NCI-H2227 (cell line): Measurements from ENCODE around the gene ERC2.

ENCODE experiments used
- DNase-seq: peaks from one replicate; lab custom pipeline; 2025; ENCODE audit not compliant: unreplicated experiment; lab: John Stamatoyannopoulos, UW

Gene ERC2

DNA sequence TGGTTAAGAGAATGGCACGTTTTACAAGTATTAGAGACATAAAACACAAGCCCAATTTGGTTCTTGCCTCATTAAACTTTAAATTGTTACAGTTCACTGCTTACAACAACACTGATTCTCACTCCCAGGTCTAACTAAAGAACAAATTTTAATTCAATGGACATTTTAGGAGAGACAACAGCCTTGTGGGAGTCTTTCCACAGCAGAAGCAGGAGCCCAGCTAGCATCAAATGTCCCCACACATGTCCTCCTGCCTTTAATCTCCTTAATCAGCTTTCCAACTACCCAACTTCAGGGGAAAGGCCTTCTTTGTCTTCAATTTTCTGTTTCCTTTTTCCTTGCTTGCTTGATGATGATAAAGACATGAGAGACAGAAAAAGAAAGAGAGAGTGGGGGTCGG, 693.4 kb downstream of the ERC2 start:
- no peak for DNase-seq

DNA sequence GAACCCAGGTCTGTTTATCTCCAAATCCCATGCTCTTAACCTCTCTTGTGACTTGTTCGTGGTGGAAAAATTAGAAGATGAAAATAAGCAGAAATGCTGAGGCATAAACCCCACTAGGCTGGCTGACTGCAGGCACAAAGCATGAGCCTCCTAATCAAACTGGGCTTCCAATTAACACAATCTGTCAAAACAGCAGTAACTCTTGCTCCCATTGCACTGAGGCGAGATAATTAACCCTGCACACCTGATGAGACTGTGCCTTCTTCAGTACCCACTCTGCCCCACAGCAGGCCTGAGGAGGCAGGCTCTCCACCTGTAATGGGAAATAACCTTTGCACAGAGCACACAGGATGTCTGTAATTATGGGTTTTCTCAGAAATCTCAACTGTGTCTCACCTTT, 696.8 kb downstream of the ERC2 start:
- no peak for DNase-seq

DNA sequence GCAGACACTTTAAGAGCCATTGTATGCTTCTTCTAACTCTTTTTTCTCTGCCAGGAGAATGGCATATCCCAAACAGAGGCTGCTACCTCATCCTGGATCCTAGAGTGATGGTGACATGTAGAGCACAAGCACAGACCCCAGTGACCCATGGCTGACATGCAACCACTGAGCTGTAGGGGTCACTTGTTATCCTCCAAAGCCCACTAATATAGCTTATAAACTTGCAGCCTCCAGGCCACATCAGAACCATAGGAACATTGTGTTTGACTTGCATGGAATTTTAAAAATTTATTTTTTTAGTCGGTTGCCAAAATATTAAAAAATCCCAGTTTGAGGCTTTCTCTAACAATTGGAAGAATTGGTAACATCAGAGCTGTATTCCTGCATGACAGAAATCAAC, 698.2 kb downstream of the ERC2 start:
- DNase-seq = no peak

DNA sequence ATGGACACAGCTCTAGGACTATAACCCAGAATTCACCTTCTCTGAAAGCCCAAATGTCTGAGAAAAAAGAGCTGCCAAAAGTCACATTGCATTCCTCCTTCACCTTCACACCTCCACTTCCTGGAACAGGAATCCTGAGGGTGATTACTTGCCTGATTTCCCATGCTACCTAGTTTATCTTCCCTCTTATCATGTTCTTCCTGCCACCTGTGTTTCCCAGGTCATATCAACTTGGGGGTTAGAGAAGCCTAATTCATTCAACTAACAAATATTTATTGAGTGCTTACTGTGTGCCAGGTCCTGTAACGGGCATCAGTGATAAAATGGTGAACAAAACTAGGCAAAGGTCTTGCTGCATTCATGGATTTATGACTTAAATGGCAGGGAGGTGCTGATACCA, 701.5 kb downstream of the ERC2 start:
- DNase-seq = no peak

DNA sequence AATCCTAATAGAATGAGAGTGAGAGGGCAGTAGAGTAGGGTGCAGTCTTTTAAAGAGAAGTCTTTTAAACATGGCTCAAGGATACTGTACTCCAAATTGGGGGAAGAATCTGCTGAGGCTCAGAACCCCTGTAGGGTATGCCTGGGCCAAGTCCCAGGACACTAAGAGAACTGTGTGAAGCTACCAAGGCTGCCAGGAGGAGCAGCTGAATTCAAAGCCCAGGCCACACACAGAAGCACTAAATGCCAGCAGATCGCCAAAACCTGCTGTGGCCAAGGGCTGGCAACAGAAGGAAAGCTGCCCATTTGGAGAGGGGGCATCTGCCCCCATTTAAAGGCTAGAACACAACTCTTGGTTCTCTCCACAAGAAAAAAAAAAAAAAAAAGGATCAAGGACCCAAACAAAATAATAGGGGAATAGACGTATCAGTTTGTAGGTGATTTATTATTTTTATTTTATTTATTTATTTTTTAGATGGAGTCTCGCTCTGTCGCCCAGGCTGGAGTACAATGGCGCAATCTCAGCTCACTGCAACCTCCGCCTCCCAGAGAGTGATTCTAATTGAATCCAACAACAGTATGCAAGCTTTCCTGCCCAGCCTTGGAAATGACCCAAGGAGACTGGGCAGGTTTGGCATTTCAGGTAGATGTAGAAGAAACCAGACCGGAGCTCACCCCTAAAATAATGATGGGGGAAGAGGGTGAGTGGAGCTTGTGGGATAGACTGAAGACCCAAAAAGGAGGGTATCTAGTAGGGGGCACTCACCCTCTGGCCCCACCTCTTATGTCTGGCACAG, 702.2 kb downstream of the ERC2 start:
- no peak for DNase-seq

DNA sequence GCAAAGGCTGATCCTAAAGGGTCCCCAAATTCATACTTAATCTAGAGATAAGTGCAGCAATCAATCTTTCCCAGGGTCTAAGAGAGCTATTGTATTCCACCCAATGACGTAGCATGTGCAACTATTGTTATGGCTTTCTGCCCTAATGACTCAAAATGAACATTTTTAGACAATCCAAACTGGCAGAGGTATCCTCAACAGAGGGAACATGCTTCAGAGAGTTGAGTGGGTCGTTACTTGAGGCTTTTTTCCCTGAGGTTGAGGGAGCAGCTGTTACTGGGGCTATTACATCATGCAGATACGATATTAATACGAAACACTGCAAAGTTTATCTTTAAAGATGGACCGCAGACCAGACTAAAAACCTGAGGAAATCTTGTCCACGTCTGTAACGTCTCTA, 702.9 kb downstream of the ERC2 start:
- no peak for DNase-seq

DNA sequence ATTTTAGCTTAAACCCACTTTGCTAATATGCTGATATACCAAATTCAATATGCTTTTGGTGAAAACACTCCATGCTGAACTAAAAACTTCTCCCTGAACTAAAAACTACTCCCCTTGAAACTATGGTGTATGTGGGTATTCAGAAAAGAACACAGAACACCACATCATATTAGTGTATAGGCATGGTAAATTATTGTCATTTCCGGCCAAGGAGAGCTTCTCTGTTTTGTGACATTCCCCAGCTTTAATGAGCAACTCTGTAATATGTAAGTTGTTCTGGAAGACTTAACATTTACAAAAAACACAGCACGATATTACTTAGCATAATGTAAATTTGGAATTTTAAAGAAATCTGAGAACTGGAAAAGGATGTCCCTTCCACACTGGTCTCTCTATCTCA, 711.3 kb downstream of the ERC2 start:
- DNase-seq = no peak

DNA sequence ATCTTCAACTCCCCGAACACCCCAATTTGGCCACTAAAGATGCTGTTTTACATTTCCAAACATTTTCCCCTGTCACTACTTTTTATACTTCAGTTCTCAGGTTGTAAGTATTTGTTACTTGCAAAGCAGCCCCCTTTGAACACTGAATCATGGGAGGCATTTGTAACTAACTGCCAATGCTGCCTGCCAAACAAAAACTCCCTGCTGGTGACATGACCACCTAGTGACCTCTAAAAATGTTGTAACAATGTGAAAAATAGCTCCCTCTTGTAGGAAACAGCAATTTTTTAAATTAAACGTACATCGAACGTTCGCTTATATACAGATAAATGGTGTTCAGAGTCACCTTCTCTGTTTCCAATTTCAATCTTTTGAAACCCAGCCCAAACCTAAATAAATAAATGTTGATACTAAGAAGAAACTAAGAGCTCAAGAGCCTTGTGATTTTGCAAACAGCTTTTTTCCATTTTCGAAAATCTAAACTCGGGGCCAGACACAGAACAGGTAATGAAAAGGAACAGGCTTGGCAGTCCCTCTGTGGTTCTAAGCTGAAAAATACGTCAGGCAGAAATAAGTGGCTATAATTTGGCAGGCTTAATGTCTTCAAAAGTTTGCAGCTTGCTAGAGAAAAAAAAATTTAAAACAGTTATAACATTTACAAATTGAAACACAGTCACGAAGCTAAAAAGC, 712.6 kb downstream of the ERC2 start:
- DNase-seq = peak; percentile 16

DNA sequence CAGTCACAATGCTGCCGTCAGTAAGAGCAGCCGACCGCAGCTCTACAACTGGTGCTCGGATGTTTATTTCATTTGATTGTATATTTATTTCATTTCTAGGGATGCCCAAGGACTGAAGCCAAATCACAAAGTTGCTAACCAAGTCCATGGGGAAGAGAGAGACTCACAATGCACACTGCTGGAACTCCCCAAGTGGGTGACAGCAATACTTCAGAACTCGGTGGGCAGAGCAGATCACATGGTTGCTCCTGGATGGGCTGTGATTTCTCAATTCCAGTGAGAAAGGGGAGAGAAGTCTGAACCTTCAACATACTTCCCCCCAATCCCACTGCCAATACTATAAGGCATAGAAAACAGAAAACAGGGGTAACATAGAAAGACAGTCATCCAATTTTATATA, 715.4 kb downstream of the ERC2 start:
- DNase-seq = no peak

- no peak for DNase-seq
Observed at GRCh38 chr3:55751730-55752129, 716.5 kb downstream of the ERC2 start.

DNA sequence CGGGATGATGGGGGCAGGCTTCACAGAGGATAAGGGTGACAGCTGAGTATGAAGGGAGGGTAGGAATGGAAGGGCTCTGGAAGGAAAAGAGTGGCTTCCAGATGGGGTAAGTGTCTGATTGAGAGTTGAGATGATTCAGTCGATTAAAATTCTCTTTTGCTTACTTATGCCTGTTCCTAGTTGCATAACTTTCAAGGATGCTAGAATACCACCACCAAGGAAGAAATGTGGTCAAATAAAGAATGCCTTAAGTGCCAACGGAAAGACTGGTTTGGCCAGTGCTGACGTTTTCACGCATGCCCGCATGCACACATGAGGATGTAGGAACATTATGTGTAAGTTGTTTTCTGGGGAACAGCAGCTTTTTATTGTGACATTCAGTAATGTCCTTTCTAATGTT, 717.7 kb downstream of the ERC2 start:
- DNase-seq = no peak

DNA sequence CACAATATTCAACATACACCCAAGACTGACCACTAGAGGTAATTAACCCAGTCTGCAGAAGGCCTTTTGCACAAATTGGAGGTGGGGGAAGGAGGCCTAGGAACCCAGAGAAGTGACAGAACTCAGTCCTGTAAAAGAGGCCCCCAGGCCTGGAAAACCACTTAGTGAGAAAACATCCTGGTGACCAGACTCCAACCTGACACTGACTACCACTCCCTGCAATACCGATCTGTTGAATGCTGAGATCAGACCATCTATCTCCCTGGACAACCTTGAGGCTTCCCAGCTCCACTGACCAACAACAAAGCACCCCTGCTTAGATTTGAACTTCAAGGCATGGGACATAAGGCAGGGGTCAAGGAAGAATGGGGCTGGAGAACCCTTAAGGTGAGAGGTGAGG, 719.2 kb downstream of the ERC2 start:
- DNase-seq = no peak

GRCh38 chr3:55746808-55747413, 721.4 kb downstream of the ERC2 start:
- DNase-seq = no peak

GRCh38 chr3:55742832-55743136, 725.5 kb downstream of the ERC2 start:
- no peak for DNase-seq

GRCh38 chr3:55742022-55742831, 726.0 kb downstream of the ERC2 start:
- DNase-seq = peak; percentile 36

GRCh38 chr3:55737186-55737585, 731.1 kb downstream of the ERC2 start:
- DNase-seq = no peak

GRCh38 chr3:55735976-55736375, 732.3 kb downstream of the ERC2 start:
- no peak for DNase-seq

GRCh38 chr3:55731741-55732140, 736.5 kb downstream of the ERC2 start:
- no peak for DNase-seq

DNA sequence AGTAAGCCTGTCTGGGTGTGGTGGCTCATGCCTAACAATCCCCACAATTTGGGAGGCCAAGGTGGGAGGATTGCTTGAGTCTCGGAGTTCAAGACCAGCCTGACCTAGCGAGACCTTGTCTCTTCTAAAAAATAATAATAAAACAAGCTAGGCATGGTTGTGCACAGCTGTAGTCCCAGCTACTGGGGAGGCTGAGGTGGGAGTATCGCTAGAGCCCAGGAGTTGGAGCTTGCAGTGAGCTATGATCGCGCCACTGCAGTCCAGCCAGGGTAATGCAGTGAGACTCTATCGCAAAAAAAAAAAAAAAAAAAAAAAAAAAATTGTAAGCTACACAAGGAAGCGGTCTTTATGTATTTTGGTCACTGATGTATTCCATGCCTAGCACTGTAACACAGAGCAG, 738.7 kb downstream of the ERC2 start:
- no peak for DNase-seq

DNA sequence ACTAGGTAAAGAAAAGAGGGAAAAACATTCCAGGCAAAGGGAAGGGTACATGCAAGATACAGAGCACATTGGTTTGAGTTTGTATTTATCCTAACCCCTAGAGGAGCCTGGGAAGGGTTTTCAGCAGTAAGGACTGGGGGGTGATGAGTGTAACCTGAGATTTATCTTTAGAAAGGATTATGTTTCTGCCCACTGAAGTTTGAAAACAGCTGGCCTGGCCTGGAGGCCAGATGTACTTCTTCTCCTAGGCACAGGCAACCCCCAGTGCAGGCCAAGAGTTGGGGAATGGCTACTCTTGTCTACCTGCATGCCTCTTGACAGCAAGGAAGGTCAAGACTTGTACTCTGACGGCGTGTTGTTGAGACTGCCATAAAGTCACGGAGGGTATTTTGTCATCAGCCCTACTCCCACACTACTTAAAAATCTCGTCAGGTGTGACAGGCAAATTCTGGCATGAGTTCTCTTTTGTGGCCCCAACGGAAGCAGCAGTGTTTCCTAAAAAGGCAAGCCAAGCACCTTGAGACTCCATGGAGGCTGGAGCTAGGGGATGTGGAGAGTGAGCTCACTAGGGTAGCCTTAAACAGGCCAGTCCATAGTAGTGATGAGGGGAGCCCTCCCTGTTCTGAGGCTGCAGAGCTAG, 739.7 kb downstream of the ERC2 start:
- no peak for DNase-seq

- DNase-seq = no peak
Observed at GRCh38 chr3:55726501-55726775, 741.8 kb downstream of the ERC2 start.
